GM12801 (cell line): ENCODE data around the gene TMEM171.

ENCODE experiments used
- CTCF ChIP-seq: IDR thresholded peaks from one replicate; pipeline ENCODE4 v1.5.1; 2011; ENCODE audit warnings: control low read depth; ENCODE audit not compliant: insufficient read length; ENCODE audit errors: extremely low read depth

TMEM171 gene

DNA sequence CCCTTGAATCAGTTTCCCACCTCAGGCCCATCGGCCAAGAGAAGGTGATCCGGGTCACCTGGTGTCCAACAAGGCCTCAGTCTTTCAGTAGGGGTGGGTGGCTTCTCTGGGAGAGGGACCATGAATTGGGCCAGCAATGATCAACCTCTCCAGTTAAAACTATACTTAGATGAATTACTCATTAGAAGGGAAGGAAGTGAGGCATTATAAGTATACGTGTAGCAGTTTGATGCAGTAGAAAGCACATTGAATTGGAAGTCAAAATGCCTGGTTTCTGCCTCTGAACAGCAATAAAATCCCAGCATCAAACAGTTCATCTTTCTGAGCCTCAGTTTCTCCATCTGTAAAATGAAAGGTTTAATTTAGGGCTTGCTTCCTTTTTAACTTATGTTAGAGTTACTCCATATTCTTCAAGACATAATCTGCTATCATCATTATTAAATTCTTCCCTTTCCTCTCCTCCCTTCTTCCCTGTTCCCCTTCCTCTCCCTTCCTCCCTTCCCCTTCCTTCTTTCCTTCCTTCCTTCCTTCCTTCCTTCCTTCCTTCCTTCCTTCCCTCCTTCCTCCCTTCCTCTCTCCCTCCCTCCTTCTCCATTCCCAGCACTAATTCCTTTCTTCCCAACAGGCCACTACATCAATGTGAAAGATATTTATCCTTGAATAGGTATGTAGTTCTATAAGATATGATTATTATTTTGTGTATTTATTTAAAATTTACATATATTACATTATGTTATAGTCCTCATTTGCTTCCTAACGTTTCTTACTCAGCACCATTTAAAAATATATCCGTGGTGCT is 34.0 kb downstream of the TMEM171 start:
- TF ChIP-seq CTCF: no peak

GRCh38 chr5:73155271-73156222 is 35.2 kb downstream of the TMEM171 start:
- TF ChIP-seq CTCF: no peak

DNA sequence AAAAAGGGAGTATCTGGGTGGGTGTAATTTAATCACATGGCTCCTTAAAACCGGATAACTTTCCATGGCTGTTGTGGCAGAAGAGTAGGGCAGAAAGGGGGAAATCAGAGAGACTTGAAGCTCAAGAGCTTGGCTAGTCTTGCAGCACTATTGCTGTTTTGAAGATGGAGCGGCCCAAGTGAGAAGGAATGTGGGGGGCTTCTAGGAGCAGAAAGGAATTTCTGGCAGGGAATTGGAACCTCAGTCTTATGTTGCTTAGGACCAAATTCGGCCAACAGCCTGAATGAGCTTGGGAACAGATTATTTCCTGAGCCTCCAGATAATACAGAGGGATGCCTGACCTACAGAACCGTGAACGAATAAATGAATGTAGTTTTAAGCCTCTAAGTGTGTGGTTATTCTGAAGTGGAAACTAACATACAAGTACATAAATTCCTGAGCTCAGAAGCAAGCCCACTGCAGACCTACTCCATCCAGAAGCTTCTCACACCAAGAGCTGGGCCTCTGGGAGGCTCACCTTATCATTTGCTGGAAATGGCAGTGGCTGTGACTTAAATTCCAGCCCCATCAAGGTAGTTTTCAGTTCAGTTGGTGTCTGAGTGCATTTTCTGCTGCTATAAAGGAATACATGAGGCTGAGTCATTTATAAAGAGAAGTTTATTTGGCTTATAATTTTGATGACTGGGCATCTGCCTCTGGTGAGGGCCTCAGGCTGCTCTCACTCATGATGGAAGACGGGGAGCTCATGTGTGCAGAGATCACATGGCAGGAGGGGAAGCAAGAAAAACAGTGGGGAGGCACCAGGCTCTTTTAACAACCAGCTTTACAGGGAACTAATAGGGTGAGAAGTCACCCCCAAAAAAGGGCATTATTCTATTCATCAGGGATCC is 37.3 kb downstream of the TMEM171 start:
- TF ChIP-seq CTCF: no peak

GRCh38 chr5:73158313-73158712 is 37.9 kb downstream of the TMEM171 start:
- TF ChIP-seq CTCF: no peak

- TF ChIP-seq CTCF: no peak
These were observed 39.9 kb downstream of the TMEM171 start for GRCh38 chr5:73160239-73160671.

DNA sequence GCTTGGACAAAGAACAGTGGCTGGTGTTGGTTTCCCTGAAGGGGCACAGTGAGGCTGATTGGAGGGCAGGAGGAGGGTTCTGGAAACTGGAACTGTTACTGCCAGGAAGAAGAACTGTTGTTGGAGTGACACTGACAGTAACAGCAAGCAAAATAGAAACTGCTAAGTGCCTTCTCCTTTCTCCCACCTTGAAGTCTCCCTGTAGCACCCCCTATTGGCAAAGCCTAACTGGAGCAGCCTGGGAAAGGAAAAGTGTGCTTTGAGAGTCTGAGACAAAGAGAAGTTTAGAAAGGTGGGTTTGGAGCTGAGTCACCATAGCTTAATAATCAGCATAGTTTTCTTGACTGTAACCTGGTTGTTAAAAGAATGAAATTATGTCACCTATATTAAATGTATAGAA is 50.1 kb downstream of the TMEM171 start:
- no peak for TF ChIP-seq CTCF
